Stomach (tissue), 9 donors: ENCODE results near the gene SFXN5. TPM values are rescaled to one million over a fixed set of nuclear protein-coding genes. Genes with fewer than 3 reads are reported as not detected.

ENCODE experiments used
- DNase-seq, 2 donors: peaks; one replicate each; pipeline versions ENCODE4 v3.0.0 to v3.0.0-alpha.2; 2013 to 2019
- H3K27ac ChIP-seq, 5 donors: fragments of 200-600 bp in 4 of 5; sonication (generic) in 4 of 5; one replicate each; pipeline ENCODE4 v1.5.1; 2013 to 2019; ENCODE audit warnings: mild to moderate bottlenecking in 1 of 5, moderate library complexity in 1 of 5
- H3K27me3 ChIP-seq, 3 donors: fragments of 200-600 bp; sonication (generic); one replicate each; pipeline ENCODE4 v1.5.1; 2017 to 2019; ENCODE audit warnings: mixed run types in 1 of 3
- H3K36me3 ChIP-seq, 4 donors: fragments of 200-600 bp; sonication (generic); 1 replicate in 3 of 4; 2 replicates in 1 of 4; pipeline ENCODE4 v1.5.1; 2016 to 2019
- H3K4me1 ChIP-seq, 4 donors: fragments of 200-600 bp; sonication (generic); one replicate each; pipeline ENCODE4 v1.5.1; 2016 to 2019
- H3K4me3 ChIP-seq, 4 donors: fragments of 200-600 bp; sonication (generic) in 3 of 4; one replicate each; pipeline ENCODE4 v1.5.1; 2016 to 2019; ENCODE audit warnings: mild to moderate bottlenecking in 1 of 4
- H3K9me3 ChIP-seq, 4 donors: fragments of 200-600 bp; sonication (generic); one replicate each; pipeline ENCODE4 v1.5.1; 2016 to 2019
- CTCF ChIP-seq, 7 experiments: fragments of 450-650 bp in 4 of 7; fragments of 200-600 bp in 3 of 7; sonication (generic) in 3 of 7; IDR thresholded peaks; one replicate each; pipeline ENCODE4 v1.5.1; 2016 to 2019; ENCODE audit warnings: antibody characterized with exemption in 7 of 7, control low read depth in 2 of 7, mild to moderate bottlenecking in 1 of 7
- EP300 ChIP-seq: sonication (generic); formaldehyde crosslinking; IDR thresholded peaks from one replicate; pipeline ENCODE4 v1.6.1; 2017; ENCODE audit warnings: antibody characterized with exemption
- POLR2A ChIP-seq, 4 donors: fragments of 450-650 bp; IDR thresholded peaks; one replicate each; pipeline ENCODE4 v1.6.1; 2016; ENCODE audit warnings: antibody characterized with exemption in 4 of 4, control low read depth in 2 of 4, mild to moderate bottlenecking in 1 of 4, moderate library complexity in 1 of 4
- POLR2AphosphoS5 ChIP-seq, 3 donors: sonication (generic); formaldehyde crosslinking; IDR thresholded peaks; one replicate each; pipeline ENCODE4 v1.6.1; 2016; ENCODE audit warnings: antibody characterized with exemption in 3 of 3
- WGBS, 5 donors: extraction: QIAGEN DNeasy Blood & Tissue Kit in 3 of 5; methylation state at CpG; one replicate each; pipeline versions ENCODE4 v1.1.5 to v1.1.7; 2013 to 2018; 5-methylcytosine and 5-hydroxymethylcytosine counted together
- intact Hi-C: fragments of 100-400 bp; cut with DNase I; formaldehyde crosslinking; loops from one replicate; pipeline ENCODE4 v1.15.1; 2023; ENCODE audit warnings: low total_unique reads
- polyA plus RNA-seq, 3 donors: library from polyadenylated mRNA; stranded (reverse); fragments of 200-250 nt; gene quantifications; one replicate each; pipeline ENCODE4 v1.2.3, GENCODE V29; 2013
- total RNA-seq, 5 donors: library from RNA; depleted of rRNA; stranded (reverse); fragments of >200 nt; gene quantifications; one replicate each; pipeline versions ENCODE4 v1.1.0 to v1.2.3, GENCODE V29; 2014 to 2016
- donor health status: healthy with polysubstance abuse.
- donor health status: Bipolar disorder and iron deficiency.
- donor health status: healthy.

SFXN5 gene
- total and polyA plus RNA-seq, 8 donors = 2.7 to 118 (median 17.2) TPM

DNA sequence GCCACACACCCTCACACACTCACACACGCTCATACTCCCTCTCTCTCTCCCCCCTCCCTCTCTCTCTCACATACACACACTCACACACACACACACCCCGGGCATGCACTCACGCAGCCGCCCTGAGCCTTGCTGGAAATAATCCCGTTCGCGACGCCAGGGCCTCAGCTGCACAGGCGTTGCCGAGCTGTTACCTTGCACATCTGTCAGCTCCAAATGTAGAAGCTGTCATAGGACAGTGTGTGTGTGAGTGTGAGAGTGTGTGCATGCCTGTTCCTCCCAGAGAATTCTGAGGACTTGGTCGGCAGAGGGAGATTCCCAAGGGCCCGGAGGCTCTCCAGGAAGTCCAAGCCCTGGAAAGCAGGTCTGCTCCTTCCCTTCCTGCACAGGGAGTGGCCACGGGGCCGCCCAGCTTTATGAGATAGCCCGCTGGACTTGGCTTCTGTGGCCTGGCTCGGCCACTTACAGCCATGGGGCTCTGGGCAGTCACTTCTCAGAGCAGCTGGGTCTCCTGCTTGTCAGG lies 175.7 kb downstream of the SFXN5 start:
- peak overlapping the region in 2 of 4 donors; percentile 14 to 22 for H3K4me3 ChIP-seq
- TF ChIP-seq EP300 (no peak), CTCF (IDR thresholded peaks at IDR 0.05) (peak in 1 of 7 experiments; percentile 15), POLR2A (IDR thresholded peaks at IDR 0.05) (no peak), POLR2AphosphoS5 (IDR thresholded peaks at IDR 0.05) (peak in 1 of 3 donors; percentile 16)
- H3K9me3 ChIP-seq = no peaks in the 10 kb centered on the region
- H3K4me1 ChIP-seq = peaks cover 0 to 23% (median 17%) of the 10 kb centered on the region in 4 donors
- H3K27me3 ChIP-seq = peaks cover 4 to 52% (median 20%) of the 10 kb centered on the region in 3 donors
- intact Hi-C loops = loop anchor here (10.0 kb wide), 1 partner anchor 279 kb away; no protein-coding TSS in a partner anchor
- H3K27ac ChIP-seq = peak overlapping the region in 3 of 5 donors; percentile 13 to 38 (median 31)
- DNase-seq = peak; percentile 79 to 80
- WGBS, 5 donors = 5 to 12% (median 9%) methylated on average over 13 to 16 of the region's 16 CpGs
- H3K36me3 ChIP-seq = peaks cover 9 to 17% (median 17%) of the 10 kb centered on the region in 4 donors

- Histone ChIP-seq H3K9me3 (no peaks in the 10 kb centered on the region), H3K4me1 (peaks cover 0 to 24% (median 20%) of the 10 kb centered on the region in 4 donors), H3K27me3 (peaks cover 4 to 47% (median 20%) of the 10 kb centered on the region in 3 donors), H3K27ac (no peak overlapping the region), H3K4me3 (no peak overlapping the region), H3K36me3 (peaks cover 9 to 24% (median 19%) of the 10 kb centered on the region in 4 donors)
- no peak for DNase-seq
- intact Hi-C loops = loop anchor here (10.0 kb wide), 1 partner anchor 280 kb away; no protein-coding TSS in a partner anchor
- WGBS, 5 donors = 9 to 33% (median 19%) methylated on average over 4 of the region's 4 CpGs
- TF ChIP-seq POLR2AphosphoS5 (IDR thresholded peaks at IDR 0.05) (no peak), POLR2A (IDR thresholded peaks at IDR 0.05) (no peak), EP300 (no peak), CTCF (IDR thresholded peaks at IDR 0.05) (no peak)
Observed at GRCh38 chr2:72895154-72895553, 176.4 kb downstream of the SFXN5 start.

DNA sequence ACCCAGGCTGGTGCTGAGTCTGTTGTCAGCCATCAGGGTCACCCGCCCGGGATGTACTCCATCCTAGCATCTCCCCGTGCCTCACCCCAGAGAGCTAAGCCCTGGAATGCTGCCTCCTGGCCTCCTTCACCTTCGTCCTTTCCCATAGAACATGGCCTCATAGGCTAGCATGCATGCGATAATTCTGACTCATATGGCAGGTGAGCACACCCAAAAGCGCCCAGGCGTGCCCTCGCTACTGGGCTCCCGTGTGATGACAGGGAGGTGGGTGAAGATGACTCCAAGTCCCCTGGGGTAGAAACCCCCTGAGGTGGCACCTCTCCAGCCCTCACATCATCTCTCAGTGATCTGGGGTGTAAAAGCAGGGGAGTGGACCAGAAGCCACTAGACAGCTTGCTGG lies 177.0 kb downstream of the SFXN5 start:
- Histone ChIP-seq H3K27me3 (peaks cover 4 to 40% (median 20%) of the 10 kb centered on the region in 3 donors), H3K4me3 (no peak overlapping the region), H3K27ac (no peak overlapping the region), H3K4me1 (peaks cover 0 to 30% (median 27%) of the 10 kb centered on the region in 4 donors), H3K9me3 (no peaks in the 10 kb centered on the region), H3K36me3 (peaks cover 9 to 27% (median 21%) of the 10 kb centered on the region in 4 donors)
- WGBS, 5 donors = 79 to 91% (median 85%) methylated on average over 9 of the region's 9 CpGs
- no peak for DNase-seq
- intact Hi-C loops = loop anchor here (10.0 kb wide), 1 partner anchor 280 kb away; no protein-coding TSS in a partner anchor
- TF ChIP-seq EP300 (no peak), POLR2A (IDR thresholded peaks at IDR 0.05) (no peak), POLR2AphosphoS5 (IDR thresholded peaks at IDR 0.05) (no peak), CTCF (IDR thresholded peaks at IDR 0.05) (no peak)

- H3K4me1 ChIP-seq = peaks cover 0 to 38% (median 34%) of the 10 kb centered on the region in 4 donors
- H3K4me3 ChIP-seq = no peak overlapping the region
- peaks cover 9 to 35% (median 24%) of the 10 kb centered on the region in 4 donors for H3K36me3 ChIP-seq
- no peaks in the 10 kb centered on the region for H3K9me3 ChIP-seq
- no peak for TF ChIP-seq POLR2AphosphoS5 (IDR thresholded peaks at IDR 0.05)
- peak in 5 of 7 experiments; percentile 33 to 40 (median 39) for TF ChIP-seq CTCF (IDR thresholded peaks at IDR 0.05)
- intact Hi-C loops = loop anchor here (10.0 kb wide), 1 partner anchor 281 kb away; no protein-coding TSS in a partner anchor
- H3K27ac ChIP-seq = no peak overlapping the region
- peak in 1 of 2 donors; percentile 81 for DNase-seq
- 31 to 76% (median 50%) methylated on average over 9 to 15 of the region's 15 CpGs for WGBS, 5 donors
- H3K27me3 ChIP-seq = peaks cover 4 to 39% (median 20%) of the 10 kb centered on the region in 3 donors
Observed at GRCh38 chr2:72893594-72894319, 177.8 kb downstream of the SFXN5 start.
